ENCODE results near the gene ZCCHC24.

ZCCHC24 gene

DNA sequence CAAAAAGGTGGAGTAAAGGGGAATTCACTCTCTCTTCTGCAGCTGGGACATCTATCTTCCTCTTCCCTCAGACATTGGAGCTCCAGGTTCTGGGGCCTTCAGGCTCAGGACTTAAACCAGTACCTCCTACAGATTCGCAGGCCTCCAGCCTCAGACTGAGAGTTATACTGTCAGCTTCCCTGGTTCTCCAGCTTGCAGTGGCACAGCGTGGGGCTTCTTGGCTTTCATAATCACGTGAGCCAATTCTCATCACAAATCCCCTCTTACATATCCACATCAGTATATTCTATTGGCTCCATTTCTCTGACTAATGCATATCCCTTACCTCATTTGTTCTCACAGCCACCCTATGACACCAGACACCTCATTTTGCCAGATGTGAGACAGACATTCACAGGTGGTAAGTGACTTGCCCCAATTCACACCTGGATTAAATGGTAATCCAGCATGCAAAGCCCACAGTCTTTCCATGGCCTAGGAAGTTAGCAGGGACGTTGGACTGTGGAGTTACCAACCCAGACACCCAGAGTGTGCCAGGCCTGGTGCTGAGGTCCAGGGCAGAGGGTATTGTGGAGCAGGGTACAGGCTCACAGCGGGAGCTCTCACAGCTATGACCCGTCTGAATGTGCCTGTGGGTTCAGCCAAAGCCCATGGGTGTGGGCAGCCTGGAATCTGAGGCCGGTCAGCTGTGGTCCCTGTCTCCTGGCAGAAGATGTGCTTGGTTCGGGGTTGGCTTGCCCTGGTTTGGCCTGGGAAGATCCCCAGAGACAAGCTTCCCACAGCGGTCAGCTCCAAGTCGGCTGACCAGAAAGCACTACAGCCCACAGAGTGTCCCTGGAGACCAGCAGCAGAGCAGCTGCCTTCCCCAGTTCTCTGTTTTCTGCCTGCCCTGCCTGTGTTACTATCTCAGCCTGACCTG lies 18.4 kb upstream of the ZCCHC24 start:
- TF ChIP-seq, protein P1, sequence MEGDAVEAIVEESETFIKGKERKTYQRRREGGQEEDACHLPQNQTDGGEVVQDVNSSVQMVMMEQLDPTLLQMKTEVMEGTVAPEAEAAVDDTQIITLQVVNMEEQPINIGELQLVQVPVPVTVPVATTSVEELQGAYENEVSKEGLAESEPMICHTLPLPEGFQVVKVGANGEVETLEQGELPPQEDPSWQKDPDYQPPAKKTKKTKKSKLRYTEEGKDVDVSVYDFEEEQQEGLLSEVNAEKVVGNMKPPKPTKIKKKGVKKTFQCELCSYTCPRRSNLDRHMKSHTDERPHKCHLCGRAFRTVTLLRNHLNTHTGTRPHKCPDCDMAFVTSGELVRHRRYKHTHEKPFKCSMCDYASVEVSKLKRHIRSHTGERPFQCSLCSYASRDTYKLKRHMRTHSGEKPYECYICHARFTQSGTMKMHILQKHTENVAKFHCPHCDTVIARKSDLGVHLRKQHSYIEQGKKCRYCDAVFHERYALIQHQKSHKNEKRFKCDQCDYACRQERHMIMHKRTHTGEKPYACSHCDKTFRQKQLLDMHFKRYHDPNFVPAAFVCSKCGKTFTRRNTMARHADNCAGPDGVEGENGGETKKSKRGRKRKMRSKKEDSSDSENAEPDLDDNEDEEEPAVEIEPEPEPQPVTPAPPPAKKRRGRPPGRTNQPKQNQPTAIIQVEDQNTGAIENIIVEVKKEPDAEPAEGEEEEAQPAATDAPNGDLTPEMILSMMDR (IDR thresholded peaks at IDR 0.05; ENCODE audit: low read depth, low read length), result no peak

DNA sequence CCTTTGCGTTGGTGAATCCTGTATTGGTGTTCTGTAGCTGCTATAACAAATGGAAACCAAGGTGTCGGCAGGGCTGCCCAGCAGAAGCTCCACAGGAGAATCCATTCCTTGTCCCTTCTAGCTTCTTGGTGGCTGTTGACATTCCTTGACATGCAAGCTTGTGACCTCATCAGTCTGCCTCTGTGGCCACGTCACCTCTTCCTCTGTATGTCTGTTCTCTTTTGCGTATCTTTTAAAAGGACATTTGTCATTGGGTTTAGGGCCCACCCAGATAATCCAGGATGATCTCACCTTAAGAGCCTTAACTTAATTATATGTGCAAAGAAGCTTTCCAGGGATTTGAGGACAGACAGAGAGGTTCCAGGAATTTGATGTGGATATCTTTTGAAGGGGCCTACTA lies 15.3 kb upstream of the ZCCHC24 start:
- TF ChIP-seq, protein P1 (IDR thresholded peaks at IDR 0.05; ENCODE audit: low read depth, low read length), result no peak

More for the DNA sequence above, 18.4 kb upstream of the ZCCHC24 start:
- H3K4me3 ChIP-seq (ENCODE audit: low read depth, low read length), result no peak overlapping the region

DNA sequence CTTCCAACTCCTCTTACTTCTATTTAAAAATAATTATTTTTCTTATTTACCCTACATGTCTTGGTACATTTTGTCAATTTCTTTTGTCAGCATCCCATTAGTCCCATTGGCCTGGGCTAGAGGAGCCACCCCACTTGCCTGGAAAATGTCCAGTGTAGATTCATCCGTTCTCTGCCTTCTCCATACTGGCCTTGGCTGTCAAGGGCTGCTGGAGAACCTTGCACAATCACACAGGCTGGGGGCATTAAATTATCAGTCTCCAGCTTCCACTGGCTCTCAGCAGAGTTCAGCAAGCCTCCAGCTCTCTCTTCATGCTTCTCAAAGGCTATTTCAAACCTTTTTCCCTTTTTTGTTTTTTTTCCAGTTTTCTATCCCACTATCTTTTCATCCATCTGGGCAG lies 13.8 kb upstream of the ZCCHC24 start:
- H3K4me3 ChIP-seq (ENCODE audit: low read depth, low read length), result no peak overlapping the region
- TF ChIP-seq, protein P1 (IDR thresholded peaks at IDR 0.05; ENCODE audit: low read depth, low read length), result no peak

More for the DNA sequence above, 15.3 kb upstream of the ZCCHC24 start:
- H3K4me3 ChIP-seq (ENCODE audit: low read depth, low read length), result no peak overlapping the region

DNA sequence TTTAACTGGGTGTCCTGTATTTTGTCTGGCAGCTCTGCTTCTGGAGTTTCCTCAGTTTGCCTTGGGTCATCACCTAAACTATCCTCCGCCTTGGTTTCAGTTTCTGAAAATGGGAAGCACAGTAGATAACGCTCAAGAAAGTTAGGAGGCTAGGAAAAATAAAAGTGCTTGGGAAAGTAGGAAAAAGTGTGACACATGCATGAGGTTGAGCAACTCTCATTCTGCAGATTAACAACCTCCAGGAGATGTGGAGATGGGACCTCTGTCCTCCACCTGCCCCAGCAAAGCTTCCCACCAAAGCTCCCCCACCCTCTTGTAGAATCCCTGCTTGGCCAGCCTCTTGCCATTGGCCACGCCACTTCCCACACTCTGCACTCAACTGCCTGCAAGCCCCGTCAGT lies 13.1 kb upstream of the ZCCHC24 start:
- H3K4me3 ChIP-seq (ENCODE audit: low read depth, low read length), result no peak overlapping the region
- TF ChIP-seq, protein P1 (IDR thresholded peaks at IDR 0.05; ENCODE audit: low read depth, low read length), result no peak

DNA sequence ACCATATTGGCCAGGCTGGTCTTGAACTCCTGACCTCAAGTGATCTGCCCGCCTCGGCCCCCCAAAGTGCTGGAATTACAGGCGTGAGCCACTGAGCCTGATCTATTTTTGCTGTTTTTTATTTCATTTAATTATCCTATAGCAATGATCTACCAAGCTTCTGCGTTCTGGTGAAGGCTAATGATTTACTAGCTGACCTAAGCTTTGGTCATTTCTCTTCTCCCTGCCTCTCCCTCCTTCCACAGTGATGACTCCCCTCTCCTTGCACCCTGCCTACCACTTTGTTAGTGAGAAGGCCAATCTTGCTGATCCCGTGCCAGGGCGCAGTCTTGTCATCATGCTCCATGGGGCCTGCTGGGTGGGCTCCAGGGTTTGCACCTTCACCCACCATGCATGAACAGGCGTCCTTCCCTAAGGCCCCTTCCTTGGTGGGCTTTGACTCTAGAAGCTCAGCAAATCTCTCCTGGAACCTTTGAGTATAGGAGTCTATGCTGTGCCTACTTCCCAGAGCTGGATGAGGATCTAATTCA lies 11.9 kb upstream of the ZCCHC24 start:
- H3K4me3 ChIP-seq (ENCODE audit: low read depth, low read length), result no peak overlapping the region
- TF ChIP-seq, protein P1 (IDR thresholded peaks at IDR 0.05; ENCODE audit: low read depth, low read length), result no peak

DNA sequence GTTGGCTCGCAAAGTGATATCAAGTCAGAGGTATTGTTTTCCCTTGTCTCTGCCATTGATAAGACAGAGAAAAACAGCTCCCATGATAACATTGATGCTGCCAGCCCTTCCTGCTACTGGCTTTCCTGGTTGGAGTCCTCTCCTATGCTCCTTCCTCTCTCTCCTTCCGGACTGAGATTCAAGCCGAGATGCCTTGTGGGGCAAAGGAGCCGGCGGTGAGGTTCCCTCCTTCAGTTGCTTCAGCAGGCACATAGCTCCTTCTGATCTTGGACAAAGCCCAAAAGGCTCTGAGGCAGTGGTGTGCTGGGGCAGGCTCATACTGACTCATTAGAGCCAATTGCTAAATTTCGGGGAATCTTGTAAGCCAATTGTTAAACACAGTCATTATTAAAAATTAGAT lies 8.8 kb upstream of the ZCCHC24 start:
- TF ChIP-seq, protein P1 (IDR thresholded peaks at IDR 0.05; ENCODE audit: low read depth, low read length), result no peak
- no peak overlapping the region for H3K4me3 ChIP-seq (ENCODE audit: low read depth, low read length)

DNA sequence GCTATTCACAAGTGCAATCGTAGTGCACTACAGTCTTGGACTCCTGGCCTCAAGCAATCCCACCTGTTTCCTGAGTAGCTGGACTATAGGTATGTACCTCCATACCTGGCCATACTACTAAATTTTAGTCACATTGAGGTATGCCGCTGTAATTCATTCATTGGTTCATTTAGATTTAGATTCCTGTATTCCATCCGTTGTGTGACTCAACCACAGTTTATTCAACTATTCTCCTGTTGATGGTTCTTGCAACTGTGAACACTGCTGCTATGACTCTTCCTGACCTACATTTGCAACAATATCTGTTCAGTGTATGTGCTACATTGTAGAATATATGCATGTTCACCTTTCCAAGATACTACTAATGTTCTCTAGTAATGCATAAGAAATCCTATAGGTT lies 8.0 kb upstream of the ZCCHC24 start:
- TF ChIP-seq, protein P1 (IDR thresholded peaks at IDR 0.05; ENCODE audit: low read depth, low read length), result no peak
- H3K4me3 ChIP-seq (ENCODE audit: low read depth, low read length), result no peak overlapping the region

Measured in WI38 (cell line).